Measurements from ENCODE around the gene LRMDA. TPM values are rescaled to one million over a fixed set of nuclear protein-coding genes. Genes with fewer than 3 reads are reported as not detected.
"Not testable (repeated sequence)": the region's sequence is repeated elsewhere in the genome, so short reads cannot be mapped to it uniquely, and the experiment has no call there.

Gene LRMDA
- total and polyA plus RNA-seq, 10 of the 15 experiments (the other 5 are each of a cell fraction or from before 2014, with no cell fraction given): 0.07 to 0.54 (median 0.29) TPM; not detected in 4

- H3K27ac ChIP-seq (ENCODE audit: control insufficient read depth, insufficient read depth): no peak overlapping the region
- BruUV-seq (replicated peaks): no TSS peak
- H4K20me1 ChIP-seq (ENCODE audit: control insufficient read depth, insufficient read depth): no peaks in the 10 kb centered on the region
- H3K4me3 ChIP-seq: no peak overlapping the region
- H3K4me2 ChIP-seq (ENCODE audit: control insufficient read depth, insufficient read depth): no peak overlapping the region
- TF ChIP-seq E2F8 (IDR thresholded peaks at IDR 0.05; ENCODE audit: low read depth, partially characterized antibody): no peak
- TF ChIP-seq TAF1 (IDR thresholded peaks at IDR 0.05; ENCODE audit: borderline replicate concordance, low read depth, low read length): no peak
- TF ChIP-seq, protein P1, sequence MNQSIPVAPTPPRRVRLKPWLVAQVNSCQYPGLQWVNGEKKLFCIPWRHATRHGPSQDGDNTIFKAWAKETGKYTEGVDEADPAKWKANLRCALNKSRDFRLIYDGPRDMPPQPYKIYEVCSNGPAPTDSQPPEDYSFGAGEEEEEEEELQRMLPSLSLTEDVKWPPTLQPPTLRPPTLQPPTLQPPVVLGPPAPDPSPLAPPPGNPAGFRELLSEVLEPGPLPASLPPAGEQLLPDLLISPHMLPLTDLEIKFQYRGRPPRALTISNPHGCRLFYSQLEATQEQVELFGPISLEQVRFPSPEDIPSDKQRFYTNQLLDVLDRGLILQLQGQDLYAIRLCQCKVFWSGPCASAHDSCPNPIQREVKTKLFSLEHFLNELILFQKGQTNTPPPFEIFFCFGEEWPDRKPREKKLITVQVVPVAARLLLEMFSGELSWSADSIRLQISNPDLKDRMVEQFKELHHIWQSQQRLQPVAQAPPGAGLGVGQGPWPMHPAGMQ (IDR thresholded peaks at IDR 0.05; ENCODE audit: borderline replicate concordance): no peak
- TF ChIP-seq IKZF1 (conservative IDR thresholded peaks at IDR 0.05): no peak
- no peak for TF ChIP-seq TBL1XR1 (IDR thresholded peaks at IDR 0.05; ENCODE audit: low read depth, low read length)
- no peak for TF ChIP-seq CHD4 (IDR thresholded peaks at IDR 0.05)
- TF ChIP-seq BRCA1 (IDR thresholded peaks at IDR 0.05; ENCODE audit: low read depth, low read length): no peak
- TF ChIP-seq MEF2B (IDR thresholded peaks at IDR 0.05; ENCODE audit: partially characterized antibody, poor library complexity, severe bottlenecking): no peak
- TF ChIP-seq, protein P2, sequence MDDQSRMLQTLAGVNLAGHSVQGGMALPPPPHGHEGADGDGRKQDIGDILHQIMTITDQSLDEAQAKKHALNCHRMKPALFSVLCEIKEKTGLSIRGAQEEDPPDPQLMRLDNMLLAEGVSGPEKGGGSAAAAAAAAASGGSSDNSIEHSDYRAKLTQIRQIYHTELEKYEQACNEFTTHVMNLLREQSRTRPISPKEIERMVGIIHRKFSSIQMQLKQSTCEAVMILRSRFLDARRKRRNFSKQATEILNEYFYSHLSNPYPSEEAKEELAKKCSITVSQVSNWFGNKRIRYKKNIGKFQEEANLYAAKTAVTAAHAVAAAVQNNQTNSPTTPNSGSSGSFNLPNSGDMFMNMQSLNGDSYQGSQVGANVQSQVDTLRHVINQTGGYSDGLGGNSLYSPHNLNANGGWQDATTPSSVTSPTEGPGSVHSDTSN (IDR thresholded peaks at IDR 0.05; ENCODE audit: insufficient replicate concordance, low read depth, low read length): no peak
- H3K9ac ChIP-seq (ENCODE audit: control insufficient read depth, insufficient read depth, low read length): no peak overlapping the region
- H3K9me3 ChIP-seq (replicated peaks; ENCODE audit: control insufficient read depth, insufficient read depth, low read length): no peaks in the 10 kb centered on the region
- H3K36me3 ChIP-seq (ENCODE audit: control insufficient read depth in 2 of 2, insufficient read depth in 2 of 2, low read length in 1 of 2): no peaks in the 10 kb centered on the region
- no peak overlapping the region for H2AFZ ChIP-seq (ENCODE audit: control insufficient read depth, low read depth, low read length)
- in situ Hi-C loops (cut with MboI): no loop called here
- ATAC-seq (no peak), FAIRE-seq (no peak), DNase-seq (ENCODE audit: low read depth, low spot score) (no peak)
- ChIA-PET CTCF (no interaction called here), RAD21 (ENCODE audit: unreplicated experiment) (no interaction called here), SMC1A (ENCODE audit: uncharacterized antibody, unreplicated experiment) (no interaction called here), POLR2A (no interaction called here)
- H3K79me2 ChIP-seq (ENCODE audit: control insufficient read depth, insufficient read depth, low read length): no peaks in the 10 kb centered on the region
- no peaks in the 10 kb centered on the region for H3K4me1 ChIP-seq (ENCODE audit: control insufficient read depth, insufficient read depth, low read length)
- 46% methylated on average over 12 of the region's 12 CpGs for WGBS (ENCODE audit: insufficient coverage, insufficient replicate concordance, low lambda C conversion rate, missing lambda C conversion rate)
- intact Hi-C loops (cut with micrococcal nuclease; ENCODE audit: unreplicated experiment): no loop called here
- H3K27me3 ChIP-seq (replicated peaks in 1 of 2; ENCODE audit: control insufficient read depth in 2 of 2, insufficient read depth in 2 of 2, low read length in 1 of 2): no peaks in the 10 kb centered on the region
These were observed 1092.4 kb downstream of the LRMDA start for GRCh38 chr10:76523791-76524351.

- ATAC-seq; BruUV-seq (replicated peaks); DNase-seq (ENCODE audit: low read depth, low spot score); H4K20me1 ChIP-seq (ENCODE audit: control insufficient read depth, insufficient read depth); H3K4me3 ChIP-seq; H3K36me3 ChIP-seq (ENCODE audit: control insufficient read depth in 2 of 2, insufficient read depth in 2 of 2, low read length in 1 of 2); H3K79me2 ChIP-seq (ENCODE audit: control insufficient read depth, insufficient read depth, low read length); intact Hi-C loops (cut with micrococcal nuclease; ENCODE audit: unreplicated experiment); FAIRE-seq; H3K4me1 ChIP-seq (ENCODE audit: control insufficient read depth, insufficient read depth, low read length); H3K27ac ChIP-seq (ENCODE audit: control insufficient read depth, insufficient read depth); CTCF ChIA-PET; H3K9ac ChIP-seq (ENCODE audit: control insufficient read depth, insufficient read depth, low read length); RAD21 ChIA-PET (ENCODE audit: unreplicated experiment); H3K4me2 ChIP-seq (ENCODE audit: control insufficient read depth, insufficient read depth); H3K9me3 ChIP-seq (replicated peaks; ENCODE audit: control insufficient read depth, insufficient read depth, low read length); H2AFZ ChIP-seq (ENCODE audit: control insufficient read depth, low read depth, low read length); POLR2A ChIA-PET; H3K27me3 ChIP-seq (replicated peaks in 1 of 2; ENCODE audit: control insufficient read depth in 2 of 2, insufficient read depth in 2 of 2, low read length in 1 of 2): not testable (repeated sequence)
- 38% methylated on average over 4 of the region's 4 CpGs for WGBS (ENCODE audit: insufficient coverage, insufficient replicate concordance, low lambda C conversion rate, missing lambda C conversion rate)
- in situ Hi-C loops (cut with MboI): loop anchor here (25.0 kb wide), 1 partner anchor 1140 kb away; no protein-coding TSS in a partner anchor
- SMC1A ChIA-PET (ENCODE audit: uncharacterized antibody, unreplicated experiment): interaction anchor here (0.7 kb wide), 1 partner anchor 10 kb away, joined by 3 read pairs; no protein-coding TSS in a partner anchor
These were observed 1095.4 kb downstream of the LRMDA start for GRCh38 chr10:76526833-76527232.

Measured in GM12878 (cell line).